Measurements from ENCODE around the gene CCND1.
"Not testable (repeated sequence)": the region's sequence is repeated elsewhere in the genome, so short reads cannot be mapped to it uniquely, and the experiment has no call there.

The CCND1 gene

DNA sequence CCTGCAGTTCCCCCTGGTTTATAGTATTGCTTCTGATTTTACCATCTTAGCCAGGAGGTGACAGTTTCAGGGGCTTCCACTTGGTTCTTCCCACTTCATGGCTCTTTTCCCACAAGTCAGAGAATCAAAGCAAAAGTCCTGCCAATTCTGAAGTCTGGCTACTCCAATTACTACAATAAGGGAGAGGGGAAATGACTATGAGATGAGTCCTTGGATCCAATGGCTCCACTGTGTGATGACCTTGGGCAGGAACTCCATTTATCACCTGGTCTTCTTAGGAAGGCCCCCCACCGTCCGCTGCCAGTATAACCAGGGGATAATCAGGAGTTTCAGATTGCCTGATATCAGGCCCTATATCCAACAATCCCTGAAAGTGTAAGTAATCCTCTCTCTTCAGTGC, 31.6 kb upstream of the CCND1 start:
- peaks cover 9% of the 10 kb centered on the region for H3K9me3 Mint-ChIP-seq
- H3K4me1 Mint-ChIP-seq (ENCODE audit: low read depth), result no peaks in the 10 kb centered on the region
- no peak overlapping the region for H3K27ac Mint-ChIP-seq
- H3K4me3 Mint-ChIP-seq, result no peak overlapping the region
- no peaks in the 10 kb centered on the region for H3K36me3 Mint-ChIP-seq (ENCODE audit: low read depth)
- intact Hi-C loops (cut with micrococcal nuclease), result no loop called here
- peaks cover 28% of the 10 kb centered on the region for H3K27me3 Mint-ChIP-seq

DNA sequence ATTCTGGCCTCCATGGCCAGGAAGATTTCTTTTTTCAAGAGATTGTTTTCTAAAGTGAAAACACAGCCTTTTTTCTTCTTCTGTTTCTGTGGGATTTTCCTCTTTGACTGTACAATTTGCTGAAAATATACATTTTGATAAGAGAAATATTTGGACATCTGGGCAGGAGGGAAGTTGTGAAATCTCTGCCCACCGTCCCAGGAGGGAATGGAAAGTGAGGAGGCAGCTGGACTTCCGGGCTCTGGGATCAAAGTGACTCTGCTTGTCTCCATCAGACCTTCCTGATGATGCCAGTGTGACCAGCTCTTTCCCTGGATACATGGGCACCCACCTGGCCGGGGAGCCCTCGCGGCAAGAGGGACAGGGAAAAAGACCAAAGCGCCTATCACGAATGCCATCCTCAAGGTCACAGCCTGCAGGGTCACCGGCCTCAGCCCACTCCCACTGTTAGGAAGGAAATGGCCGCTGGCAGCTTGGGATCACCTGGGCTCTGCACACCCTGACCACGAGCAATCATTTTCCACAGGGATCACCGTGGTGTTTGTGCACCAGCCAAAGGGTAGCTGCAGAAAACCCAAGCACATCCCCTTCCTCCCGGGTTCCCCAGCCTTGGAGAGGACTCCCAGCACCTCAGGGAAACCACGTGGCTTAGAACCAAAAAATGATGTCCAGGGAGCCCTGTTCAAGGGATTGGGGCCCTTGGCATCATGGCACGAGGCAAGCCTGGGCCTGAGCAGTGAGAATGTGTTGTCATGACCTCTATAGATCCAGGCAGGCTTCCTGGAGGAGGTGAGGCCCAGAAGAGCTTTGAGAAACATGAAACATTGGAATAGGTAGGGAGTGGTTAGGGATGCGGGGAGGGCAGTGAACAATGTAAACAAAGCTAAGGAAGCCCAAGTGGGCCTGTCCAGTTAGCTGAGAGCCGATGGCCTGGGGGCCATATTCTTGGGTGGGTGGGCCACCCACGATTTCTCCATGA, 29.1 kb upstream of the CCND1 start:
- H3K36me3 Mint-ChIP-seq (ENCODE audit: low read depth), result no peaks in the 10 kb centered on the region
- H3K27ac Mint-ChIP-seq, result no peak overlapping the region
- no peaks in the 10 kb centered on the region for H3K4me1 Mint-ChIP-seq (ENCODE audit: low read depth)
- intact Hi-C loops (cut with micrococcal nuclease), result no loop called here
- no peak overlapping the region for H3K4me3 Mint-ChIP-seq
- peaks cover 9% of the 10 kb centered on the region for H3K9me3 Mint-ChIP-seq
- peaks cover 20% of the 10 kb centered on the region for H3K27me3 Mint-ChIP-seq

GRCh38 chr11:69613594-69613993, 27.4 kb upstream of the CCND1 start:
- H3K4me1 Mint-ChIP-seq (ENCODE audit: low read depth), result no peaks in the 10 kb centered on the region
- H3K9me3 Mint-ChIP-seq, result peaks cover 4% of the 10 kb centered on the region
- peaks cover 15% of the 10 kb centered on the region for H3K27me3 Mint-ChIP-seq
- intact Hi-C loops (cut with micrococcal nuclease), result no loop called here
- no peak overlapping the region for H3K4me3 Mint-ChIP-seq
- H3K36me3 Mint-ChIP-seq (ENCODE audit: low read depth), result no peaks in the 10 kb centered on the region
- H3K27ac Mint-ChIP-seq, result no peak overlapping the region

DNA sequence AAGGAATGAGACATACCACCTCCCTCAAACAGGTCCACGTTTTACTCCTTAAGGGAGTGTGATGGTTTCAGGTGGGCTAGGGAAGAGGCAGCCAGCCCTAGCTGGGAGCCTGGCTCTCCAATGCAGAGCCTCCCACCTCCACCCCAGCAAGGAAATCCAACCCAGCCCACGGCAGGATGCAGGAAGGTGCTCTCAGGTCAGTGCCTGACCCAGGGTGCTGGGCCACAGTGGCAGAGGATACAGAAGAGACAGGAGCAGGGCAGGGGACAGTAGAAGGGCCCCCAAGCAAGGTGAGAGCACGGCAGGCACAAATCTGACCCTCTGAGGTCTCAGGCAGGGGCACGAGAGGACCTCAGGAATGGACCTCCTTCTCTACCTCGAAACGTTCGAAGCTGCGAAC, 26.9 kb upstream of the CCND1 start:
- no peaks in the 10 kb centered on the region for H3K36me3 Mint-ChIP-seq (ENCODE audit: low read depth)
- H3K27ac Mint-ChIP-seq, result no peak overlapping the region
- intact Hi-C loops (cut with micrococcal nuclease), result no loop called here
- H3K27me3 Mint-ChIP-seq, result peaks cover 16% of the 10 kb centered on the region
- no peak overlapping the region for H3K4me3 Mint-ChIP-seq
- H3K4me1 Mint-ChIP-seq (ENCODE audit: low read depth), result no peaks in the 10 kb centered on the region
- no peaks in the 10 kb centered on the region for H3K9me3 Mint-ChIP-seq

DNA sequence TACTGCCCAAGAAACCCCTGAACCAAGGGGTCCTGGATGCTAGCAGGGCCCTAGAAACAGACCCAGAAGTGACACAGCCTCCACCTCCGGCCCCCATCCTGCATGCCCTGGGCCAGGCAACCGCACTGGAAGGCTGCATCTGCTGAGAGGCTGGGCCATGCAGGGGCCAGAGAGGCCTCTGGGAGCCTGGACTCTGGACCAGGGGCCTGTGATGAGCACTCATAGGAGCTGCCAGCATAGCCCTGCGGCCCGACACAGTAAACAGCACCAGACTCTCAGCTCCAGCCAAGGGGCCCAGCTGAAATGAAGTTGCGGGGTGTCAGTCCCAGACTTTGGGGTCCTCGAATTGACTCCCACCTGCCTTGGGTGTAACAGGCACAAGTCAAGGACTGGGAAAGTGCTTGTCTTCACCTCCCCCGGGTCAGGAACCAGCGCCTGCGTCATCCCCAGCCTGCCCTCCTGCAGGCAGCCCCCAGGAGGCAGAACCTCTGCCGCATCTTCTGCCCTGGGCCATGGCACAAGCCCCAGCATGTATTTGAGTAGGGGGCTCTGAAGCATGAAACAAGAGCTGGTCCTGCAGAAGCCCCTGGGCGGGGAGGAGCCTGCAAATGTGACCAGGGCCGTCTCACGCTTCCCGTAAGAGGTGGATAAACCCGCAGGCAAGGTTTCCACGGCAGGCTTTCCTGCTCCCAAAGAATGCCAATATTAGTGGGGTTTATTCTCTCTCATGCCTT, 25.2 kb upstream of the CCND1 start:
- no peaks in the 10 kb centered on the region for H3K36me3 Mint-ChIP-seq (ENCODE audit: low read depth)
- intact Hi-C loops (cut with micrococcal nuclease), result no loop called here
- peaks cover 21% of the 10 kb centered on the region for H3K27me3 Mint-ChIP-seq
- no peak overlapping the region for H3K27ac Mint-ChIP-seq
- H3K4me3 Mint-ChIP-seq, result no peak overlapping the region
- no peaks in the 10 kb centered on the region for H3K9me3 Mint-ChIP-seq
- H3K4me1 Mint-ChIP-seq (ENCODE audit: low read depth), result no peaks in the 10 kb centered on the region

DNA sequence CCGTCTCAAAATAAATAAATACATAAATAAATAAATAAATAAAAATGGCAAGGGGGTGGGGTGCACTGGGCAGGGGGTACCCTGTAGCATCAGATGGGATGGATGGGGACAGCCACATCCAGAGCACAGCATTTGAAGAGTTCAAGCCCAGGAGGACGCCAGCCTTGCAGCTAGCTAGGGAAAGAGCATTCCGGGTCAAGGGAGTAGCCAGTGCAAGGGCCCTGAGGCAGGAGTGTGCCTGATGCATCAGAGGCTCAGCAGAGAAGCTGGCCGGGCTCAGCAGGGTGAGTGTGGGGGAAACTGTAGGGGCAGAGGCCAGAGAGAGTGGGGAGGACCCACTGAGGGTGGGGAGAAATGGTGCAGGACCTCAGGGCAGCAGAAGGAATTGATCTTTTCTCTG, 23.7 kb upstream of the CCND1 start:
- Mint-ChIP-seq H3K9me3 (no peaks in the 10 kb centered on the region), H3K36me3 (ENCODE audit: low read depth) (no peaks in the 10 kb centered on the region), H3K27ac (no peak overlapping the region), H3K27me3 (peaks cover 24% of the 10 kb centered on the region), H3K4me1 (ENCODE audit: low read depth) (no peaks in the 10 kb centered on the region), H3K4me3 (no peak overlapping the region)
- intact Hi-C loops (cut with micrococcal nuclease), result no loop called here

- no peaks in the 10 kb centered on the region for H3K9me3 Mint-ChIP-seq
- intact Hi-C loops (cut with micrococcal nuclease), result no loop called here
- no peaks in the 10 kb centered on the region for H3K4me1 Mint-ChIP-seq (ENCODE audit: low read depth)
- no peak overlapping the region for H3K27ac Mint-ChIP-seq
- H3K4me3 Mint-ChIP-seq, result no peak overlapping the region
- peaks cover 24% of the 10 kb centered on the region for H3K27me3 Mint-ChIP-seq
- no peaks in the 10 kb centered on the region for H3K36me3 Mint-ChIP-seq (ENCODE audit: low read depth)
These were observed 23.3 kb upstream of the CCND1 start for GRCh38 chr11:69617682-69618081.

DNA sequence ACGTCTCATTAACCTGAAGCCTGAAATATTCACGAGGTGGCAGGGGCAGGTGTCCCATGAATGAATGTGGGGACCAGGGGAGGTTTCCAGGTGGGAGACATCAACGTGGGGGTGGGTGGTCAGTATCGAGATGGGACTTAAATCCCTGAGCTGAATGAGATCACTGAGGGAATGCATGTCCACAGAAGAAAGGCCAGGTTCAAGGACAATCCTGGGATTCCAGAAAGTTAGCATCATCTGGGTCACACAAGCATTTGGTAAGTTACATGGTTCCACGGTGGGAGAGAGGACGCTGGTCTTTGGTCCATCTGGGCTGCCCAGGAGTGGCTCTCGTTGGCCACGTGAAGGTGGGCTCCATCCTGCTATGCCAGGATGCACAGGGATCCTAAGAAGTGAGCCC, 22.7 kb upstream of the CCND1 start:
- H3K4me1 Mint-ChIP-seq (ENCODE audit: low read depth), result no peaks in the 10 kb centered on the region
- H3K4me3 Mint-ChIP-seq, result no peak overlapping the region
- intact Hi-C loops (cut with micrococcal nuclease), result no loop called here
- H3K27me3 Mint-ChIP-seq, result peaks cover 24% of the 10 kb centered on the region
- no peaks in the 10 kb centered on the region for H3K9me3 Mint-ChIP-seq
- no peaks in the 10 kb centered on the region for H3K36me3 Mint-ChIP-seq (ENCODE audit: low read depth)
- no peak overlapping the region for H3K27ac Mint-ChIP-seq

GRCh38 chr11:69620683-69621290, 20.2 kb upstream of the CCND1 start:
- Mint-ChIP-seq H3K4me3 (no peak overlapping the region), H3K27ac (no peak overlapping the region), H3K27me3 (peaks cover 31% of the 10 kb centered on the region), H3K36me3 (ENCODE audit: low read depth) (no peaks in the 10 kb centered on the region), H3K9me3 (no peaks in the 10 kb centered on the region), H3K4me1 (ENCODE audit: low read depth) (no peaks in the 10 kb centered on the region)
- intact Hi-C loops (cut with micrococcal nuclease), result no loop called here

DNA sequence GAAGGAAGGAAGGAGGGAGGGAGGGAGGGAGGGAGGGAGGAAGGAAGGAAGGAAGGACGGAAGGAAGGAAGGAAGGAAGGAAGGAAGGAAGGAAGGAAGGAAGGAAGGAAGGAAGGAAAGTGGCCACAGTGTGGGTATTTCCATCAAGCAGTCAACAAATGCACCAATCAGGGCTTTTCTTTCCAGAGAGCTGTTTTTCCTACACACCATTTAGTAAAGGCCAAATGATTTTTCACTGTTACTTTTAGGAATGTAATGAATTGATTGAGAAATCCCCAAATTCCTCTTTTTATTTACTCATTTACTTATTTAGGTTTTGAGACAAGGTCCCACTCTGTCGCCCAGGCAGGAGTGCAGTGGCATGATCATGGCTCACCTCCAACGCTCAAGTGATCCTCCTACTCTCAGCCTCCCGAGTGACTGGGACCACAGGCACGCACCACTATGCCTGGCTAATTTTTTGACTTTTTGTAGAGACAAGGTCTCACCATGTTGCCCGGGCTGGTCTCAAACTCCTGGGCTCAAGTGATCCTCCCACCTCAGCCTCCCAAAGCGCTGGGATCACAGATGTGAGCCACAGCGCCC, 18.8 kb upstream of the CCND1 start:
- intact Hi-C loops (cut with micrococcal nuclease); H3K27ac Mint-ChIP-seq; H3K9me3 Mint-ChIP-seq; H3K4me3 Mint-ChIP-seq; H3K4me1 Mint-ChIP-seq (ENCODE audit: low read depth); H3K36me3 Mint-ChIP-seq (ENCODE audit: low read depth): not testable (repeated sequence)
- H3K27me3 Mint-ChIP-seq, result peaks cover 38% of the 10 kb centered on the region

DNA sequence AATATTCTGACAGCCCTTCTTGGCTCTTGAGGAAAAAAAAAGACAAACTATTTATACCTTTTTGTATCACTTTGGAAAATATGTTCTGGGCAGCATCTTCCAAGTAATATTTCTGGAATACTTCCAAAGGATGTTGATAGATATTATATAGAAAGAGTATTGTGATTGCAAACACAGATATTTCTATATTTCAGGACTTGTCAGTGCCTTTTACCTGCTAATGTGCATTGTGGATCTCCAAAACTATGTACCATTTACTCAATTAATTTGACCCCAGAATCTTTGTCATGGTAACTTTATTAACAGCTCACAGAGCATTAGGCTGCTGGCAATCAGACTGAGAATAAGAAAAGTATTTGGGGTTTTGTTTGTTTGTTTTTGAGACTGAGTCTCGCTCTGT, 16.7 kb upstream of the CCND1 start:
- H3K36me3 Mint-ChIP-seq (ENCODE audit: low read depth), result no peaks in the 10 kb centered on the region
- peaks cover 3% of the 10 kb centered on the region for H3K4me1 Mint-ChIP-seq (ENCODE audit: low read depth)
- peaks cover 40% of the 10 kb centered on the region for H3K27me3 Mint-ChIP-seq
- intact Hi-C loops (cut with micrococcal nuclease), result no loop called here
- H3K27ac Mint-ChIP-seq, result no peak overlapping the region
- H3K4me3 Mint-ChIP-seq, result no peak overlapping the region
- peaks cover 5% of the 10 kb centered on the region for H3K9me3 Mint-ChIP-seq

- Mint-ChIP-seq H3K27me3 (peaks cover 45% of the 10 kb centered on the region), H3K9me3 (peaks cover 15% of the 10 kb centered on the region), H3K36me3 (ENCODE audit: low read depth) (no peaks in the 10 kb centered on the region), H3K4me1 (ENCODE audit: low read depth) (peaks cover 10% of the 10 kb centered on the region), H3K4me3 (no peak overlapping the region), H3K27ac (no peak overlapping the region)
- intact Hi-C loops (cut with micrococcal nuclease), result no loop called here
These were observed 15.5 kb upstream of the CCND1 start for GRCh38 chr11:69625476-69625875.

DNA sequence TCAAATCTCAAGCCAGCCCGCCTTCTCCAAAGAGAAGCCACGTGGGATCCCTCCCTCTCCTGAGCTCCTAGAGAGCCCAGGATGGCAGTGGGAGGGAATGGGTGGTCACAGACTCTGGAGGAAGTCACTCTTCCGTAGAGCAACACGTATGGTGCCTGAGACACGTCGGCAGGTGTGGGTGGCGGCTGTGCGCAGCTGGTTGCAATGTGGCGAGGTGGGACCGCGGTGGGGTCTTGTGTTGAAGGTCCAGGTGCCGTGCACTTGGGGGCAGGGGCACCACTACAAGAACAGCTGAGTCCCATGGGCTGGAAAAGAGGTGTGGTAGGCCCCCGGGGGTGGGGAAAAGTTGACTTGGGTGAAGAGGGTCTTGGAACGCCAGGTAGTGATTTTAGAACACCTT, 13.4 kb upstream of the CCND1 start:
- Mint-ChIP-seq H3K4me3 (no peak overlapping the region), H3K27me3 (peaks cover 52% of the 10 kb centered on the region), H3K4me1 (ENCODE audit: low read depth) (peaks cover 10% of the 10 kb centered on the region), H3K36me3 (ENCODE audit: low read depth) (no peaks in the 10 kb centered on the region), H3K27ac (no peak overlapping the region), H3K9me3 (peaks cover 15% of the 10 kb centered on the region)
- intact Hi-C loops (cut with micrococcal nuclease), result no loop called here

- Mint-ChIP-seq H3K9me3 (peaks cover 15% of the 10 kb centered on the region), H3K36me3 (ENCODE audit: low read depth) (no peaks in the 10 kb centered on the region), H3K27me3 (peaks cover 66% of the 10 kb centered on the region), H3K4me3 (no peak overlapping the region), H3K27ac (no peak overlapping the region), H3K4me1 (ENCODE audit: low read depth) (peaks cover 10% of the 10 kb centered on the region)
- intact Hi-C loops (cut with micrococcal nuclease), result loop anchor here (10.0 kb wide), 2 partner anchors 95 to 185 kb away; no protein-coding TSS in a partner anchor
These were observed 10.9 kb upstream of the CCND1 start for GRCh38 chr11:69630017-69630416.
